GM03348 (cell line): ENCODE data around the gene ALDH2.
"Not testable (repeated sequence)": the region's sequence is repeated elsewhere in the genome, so short reads cannot be mapped to it uniquely, and the experiment has no call there.

ENCODE experiments used
- DNase-seq: peaks from one replicate; pipeline ENCODE4 v3.0.0; 2012; ENCODE audit warnings: low spot score

ALDH2 gene

GRCh38 chr12:111759271-111759670, 7.5 kb upstream of the ALDH2 start:
- no peak for DNase-seq

GRCh38 chr12:111759991-111760390, 6.7 kb upstream of the ALDH2 start:
- DNase-seq: no peak

- DNase-seq: no peak
These were observed 5.6 kb upstream of the ALDH2 start for GRCh38 chr12:111761099-111761498.

- no peak for DNase-seq
These were observed 5.0 kb upstream of the ALDH2 start for GRCh38 chr12:111761706-111762105.

- not testable (repeated sequence) for DNase-seq
These were observed 3.2 kb upstream of the ALDH2 start for GRCh38 chr12:111763552-111763951.

GRCh38 chr12:111764120-111764821, 2.5 kb upstream of the ALDH2 start:
- no peak for DNase-seq

GRCh38 chr12:111767362-111768158, 827 bp downstream of the ALDH2 start:
- DNase-seq: peak; percentile 58

- no peak for DNase-seq
These were observed 1.6 kb downstream of the ALDH2 start for GRCh38 chr12:111768159-111768895.

- DNase-seq: no peak
These were observed 2.9 kb downstream of the ALDH2 start for GRCh38 chr12:111769599-111769998.

GRCh38 chr12:111773801-111774551, 7.2 kb downstream of the ALDH2 start:
- DNase-seq: peak; percentile 77

- peak; percentile 36 for DNase-seq
These were observed 8.8 kb downstream of the ALDH2 start for GRCh38 chr12:111775205-111776193.

- no peak for DNase-seq
These were observed 10.2 kb downstream of the ALDH2 start for GRCh38 chr12:111776836-111777344.

- DNase-seq: no peak
These were observed 10.8 kb downstream of the ALDH2 start for GRCh38 chr12:111777345-111778045.

GRCh38 chr12:111780166-111780565, 13.4 kb downstream of the ALDH2 start:
- no peak for DNase-seq

GRCh38 chr12:111780615-111781014, 13.9 kb downstream of the ALDH2 start:
- DNase-seq: no peak

GRCh38 chr12:111781085-111781658, 14.4 kb downstream of the ALDH2 start:
- no peak for DNase-seq

- no peak for DNase-seq
These were observed 16.3 kb downstream of the ALDH2 start for GRCh38 chr12:111783046-111783445.

- DNase-seq: no peak
These were observed 18.2 kb downstream of the ALDH2 start for GRCh38 chr12:111784953-111785352.

GRCh38 chr12:111785651-111786050, 18.9 kb downstream of the ALDH2 start:
- no peak for DNase-seq
